GM23338 (cell line): ENCODE data around the gene NECAP2. TPM values are rescaled to one million over a fixed set of nuclear protein-coding genes. Genes with fewer than 3 reads are reported as not detected.

ENCODE experiments used
- ATAC-seq: fragments of 200-7000 bp; cut with Tn5 transposase; 3 replicates; pipeline ENCODE4 v1.9.1; 2020
- DNase-seq: peaks from one replicate; pipeline ENCODE4 v3.0.0-alpha.2; 2015; ENCODE audit warnings: low spot score
- H2AFZ ChIP-seq: fragments of 200-600 bp; sonication (generic); 2 replicates; pipeline ENCODE4 v1.8.0; 2016; ENCODE audit warnings: antibody characterized with exemption, mild to moderate bottlenecking, moderate library complexity
- H3F3A ChIP-seq: fragments of 200-600 bp; sonication (generic); replicated peaks from 2 replicates; pipeline ENCODE4 v1.8.0; 2017; ENCODE audit warnings: antibody characterized with exemption, mixed run types, low read depth
- H3K27ac ChIP-seq: fragments of 200-600 bp; sonication (generic); 2 replicates; pipeline ENCODE4 v1.6.1; 2016; ENCODE audit warnings: low read depth
- H3K27me3 ChIP-seq: fragments of 200-600 bp; sonication (generic); 2 replicates; pipeline ENCODE4 v1.8.0; 2016; ENCODE audit warnings: mild to moderate bottlenecking, mixed run types, moderate library complexity; ENCODE audit not compliant: insufficient read depth
- H3K36me3 ChIP-seq: fragments of 200-600 bp; sonication (generic); 2 replicates; pipeline ENCODE4 v1.8.0; 2016; ENCODE audit warnings: mild to moderate bottlenecking; ENCODE audit not compliant: insufficient read depth
- H3K4me1 ChIP-seq: fragments of 200-600 bp; sonication (generic); 2 replicates; pipeline ENCODE4 v1.8.0; 2016; ENCODE audit warnings: mild to moderate bottlenecking, moderate library complexity; ENCODE audit not compliant: insufficient read depth
- H3K4me2 ChIP-seq: fragments of 200-600 bp; sonication (generic); 2 replicates; pipeline ENCODE4 v1.7.1; 2017; ENCODE audit warnings: mixed run types
- H3K4me3 ChIP-seq: fragments of 200-600 bp; sonication (generic); 2 replicates; pipeline ENCODE4 v1.6.1; 2016; ENCODE audit warnings: mixed run types
- H3K79me2 ChIP-seq: fragments of 200-600 bp; sonication (generic); replicated peaks from 2 replicates; pipeline ENCODE4 v1.8.0; 2017; ENCODE audit warnings: mild to moderate bottlenecking; ENCODE audit not compliant: insufficient read depth
- H3K9me2 ChIP-seq: fragments of 200-600 bp; sonication (generic); 2 replicates; pipeline ENCODE4 v1.8.0; 2017; ENCODE audit not compliant: insufficient read depth
- H4K20me1 ChIP-seq: fragments of 200-600 bp; sonication (generic); replicated peaks from 2 replicates; pipeline ENCODE4 v1.8.0; 2017; ENCODE audit warnings: mild to moderate bottlenecking; ENCODE audit not compliant: insufficient read depth
- H3K27ac Mint-ChIP-seq: 2 replicates; pipeline ENCODE4 v1.8.0; 2020; ENCODE audit warnings: inconsistent platforms, mild to moderate bottlenecking, moderate library complexity, mixed read lengths
- H3K27me3 Mint-ChIP-seq: 3 replicates; pipeline ENCODE4 v1.8.0; 2022; ENCODE audit warnings: low read depth, mild to moderate bottlenecking, moderate library complexity, mixed read lengths, inconsistent platforms; ENCODE audit not compliant: insufficient read depth, poor library complexity
- H3K36me3 Mint-ChIP-seq: 3 replicates; pipeline ENCODE4 v1.8.0; 2021; ENCODE audit warnings: low read depth, mild to moderate bottlenecking, inconsistent platforms, moderate library complexity, mixed read lengths
- H3K4me1 Mint-ChIP-seq: 3 replicates; pipeline ENCODE4 v1.8.0; 2020; ENCODE audit warnings: mild to moderate bottlenecking, inconsistent platforms, mixed read lengths
- H3K4me3 Mint-ChIP-seq: 3 replicates; pipeline ENCODE4 v1.8.0; 2021; ENCODE audit warnings: moderate library complexity, mild to moderate bottlenecking, inconsistent platforms, mixed read lengths
- H3K9me3 Mint-ChIP-seq: 3 replicates; pipeline ENCODE4 v1.8.0; 2020; ENCODE audit warnings: moderate library complexity, mild to moderate bottlenecking, inconsistent platforms, mixed read lengths
- CREB1 ChIP-seq: fragments of 250-450 bp; sonication (Bioruptor Pico); IDR thresholded peaks from 2 replicates; pipeline ENCODE4 v1.5.0; 2020; ENCODE audit warnings: low read depth, mild to moderate bottlenecking, moderate library complexity
- CTCF ChIP-seq, 2 experiments: fragments of 200-600 bp in 1 of 2; sonication (generic) in 1 of 2; conservative IDR thresholded peaks; 2 replicates each; pipeline versions ENCODE4 v1.5.1 to v1.6.1; 2016 to 2017; ENCODE audit warnings: antibody characterized with exemption in 2 of 2, low read depth in 2 of 2, mild to moderate bottlenecking in 2 of 2, moderate library complexity in 1 of 2
- EZH2 ChIP-seq: fragments of 200-600 bp; sonication (generic); IDR thresholded peaks from one replicate; pipeline ENCODE4 v1.8.0; 2017; ENCODE audit warnings: antibody characterized with exemption, mild to moderate bottlenecking, low read depth; ENCODE audit not compliant: unreplicated experiment
- EZH2phosphoT487 ChIP-seq: fragments of 200-600 bp; sonication (generic); IDR thresholded peaks from one replicate; pipeline ENCODE4 v1.8.1; 2018; ENCODE audit warnings: antibody characterized with exemption; ENCODE audit not compliant: unreplicated experiment
- JUNB ChIP-seq: IDR thresholded peaks from one replicate; pipeline ENCODE4 v1.6.1; 2016; ENCODE audit warnings: antibody characterized with exemption; ENCODE audit not compliant: unreplicated experiment
- NANOG ChIP-seq: IDR thresholded peaks from 2 replicates; pipeline ENCODE4 v1.6.1; 2016; ENCODE audit warnings: antibody characterized with exemption, borderline replicate concordance
- POLR2AphosphoS5 ChIP-seq: IDR thresholded peaks from 2 replicates; pipeline ENCODE4 v1.6.1; 2016; ENCODE audit warnings: antibody characterized with exemption, low read depth
- STAT1 ChIP-seq: IDR thresholded peaks from one replicate; pipeline ENCODE4 v1.6.1; 2016; ENCODE audit warnings: antibody characterized with exemption; ENCODE audit not compliant: unreplicated experiment
- ZNF114 ChIP-seq: fragments of 250-450 bp; sonication (Bioruptor Pico); IDR thresholded peaks from 2 replicates; pipeline ENCODE4 v1.5.0; 2020; ENCODE audit warnings: mild to moderate bottlenecking, moderate library complexity
- ZNF331 ChIP-seq: fragments of 250-450 bp; sonication (Bioruptor Pico); IDR thresholded peaks from 2 replicates; pipeline ENCODE4 v1.5.0; 2020; ENCODE audit warnings: low read depth, mild to moderate bottlenecking, moderate library complexity
- polyA plus RNA-seq: library from polyadenylated mRNA; unstranded; fragments of >200 nt; fragmentation: Nextera tagmentation; extraction: Ambion mirVana; gene quantifications from 2 replicates; pipeline ENCODE4 v1.2.1, GENCODE V29; 2016
- total RNA-seq: library from RNA; depleted of rRNA; stranded (reverse); fragments of >200 nt; shearing (Covaris generic); gene quantifications from 2 replicates; pipeline ENCODE4 v1.2.3, GENCODE V29; 2014
- TF ChIP-seq, protein P1 (sequence below): IDR thresholded peaks from 2 replicates; pipeline ENCODE4 v1.6.1; 2016; ENCODE audit warnings: antibody characterized with exemption
- TF ChIP-seq, protein P2 (sequence below): fragments of 250-450 bp; sonication (Bioruptor Pico); IDR thresholded peaks from 2 replicates; pipeline ENCODE4 v1.5.0; 2020; ENCODE audit warnings: mild to moderate bottlenecking, moderate library complexity
- TF ChIP-seq, protein P3 (sequence below): IDR thresholded peaks from one replicate; pipeline ENCODE4 v1.6.1; 2018; ENCODE audit warnings: antibody characterized with exemption; ENCODE audit not compliant: unreplicated experiment

Gene NECAP2
- total and polyA plus RNA-seq, 2 experiments from 2014 or later = 20.2 to 28.9 TPM

- Mint-ChIP-seq H3K27me3 (peaks cover 14% of the 10 kb centered on the region), H3K36me3 (peaks cover 16% of the 10 kb centered on the region), H3K4me1 (0 out of 3 replicates have a peak, but pooled peaks cover 7% of the 10 kb centered on the region), H3K4me3 (peak overlapping the region; percentile 12; the same call in 1 of the 3 replicates), H3K27ac (no peak overlapping the region), H3K9me3 (no peaks in the 10 kb centered on the region)
- ATAC-seq (no peak), DNase-seq (no peak)
- TF ChIP-seq EZH2phosphoT487 = no peak
- TF ChIP-seq JUNB = no peak
- TF ChIP-seq, protein P1, sequence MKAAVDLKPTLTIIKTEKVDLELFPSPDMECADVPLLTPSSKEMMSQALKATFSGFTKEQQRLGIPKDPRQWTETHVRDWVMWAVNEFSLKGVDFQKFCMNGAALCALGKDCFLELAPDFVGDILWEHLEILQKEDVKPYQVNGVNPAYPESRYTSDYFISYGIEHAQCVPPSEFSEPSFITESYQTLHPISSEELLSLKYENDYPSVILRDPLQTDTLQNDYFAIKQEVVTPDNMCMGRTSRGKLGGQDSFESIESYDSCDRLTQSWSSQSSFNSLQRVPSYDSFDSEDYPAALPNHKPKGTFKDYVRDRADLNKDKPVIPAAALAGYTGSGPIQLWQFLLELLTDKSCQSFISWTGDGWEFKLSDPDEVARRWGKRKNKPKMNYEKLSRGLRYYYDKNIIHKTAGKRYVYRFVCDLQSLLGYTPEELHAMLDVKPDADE = no peak
- no peak for TF ChIP-seq POLR2AphosphoS5
- TF ChIP-seq, protein P2, sequence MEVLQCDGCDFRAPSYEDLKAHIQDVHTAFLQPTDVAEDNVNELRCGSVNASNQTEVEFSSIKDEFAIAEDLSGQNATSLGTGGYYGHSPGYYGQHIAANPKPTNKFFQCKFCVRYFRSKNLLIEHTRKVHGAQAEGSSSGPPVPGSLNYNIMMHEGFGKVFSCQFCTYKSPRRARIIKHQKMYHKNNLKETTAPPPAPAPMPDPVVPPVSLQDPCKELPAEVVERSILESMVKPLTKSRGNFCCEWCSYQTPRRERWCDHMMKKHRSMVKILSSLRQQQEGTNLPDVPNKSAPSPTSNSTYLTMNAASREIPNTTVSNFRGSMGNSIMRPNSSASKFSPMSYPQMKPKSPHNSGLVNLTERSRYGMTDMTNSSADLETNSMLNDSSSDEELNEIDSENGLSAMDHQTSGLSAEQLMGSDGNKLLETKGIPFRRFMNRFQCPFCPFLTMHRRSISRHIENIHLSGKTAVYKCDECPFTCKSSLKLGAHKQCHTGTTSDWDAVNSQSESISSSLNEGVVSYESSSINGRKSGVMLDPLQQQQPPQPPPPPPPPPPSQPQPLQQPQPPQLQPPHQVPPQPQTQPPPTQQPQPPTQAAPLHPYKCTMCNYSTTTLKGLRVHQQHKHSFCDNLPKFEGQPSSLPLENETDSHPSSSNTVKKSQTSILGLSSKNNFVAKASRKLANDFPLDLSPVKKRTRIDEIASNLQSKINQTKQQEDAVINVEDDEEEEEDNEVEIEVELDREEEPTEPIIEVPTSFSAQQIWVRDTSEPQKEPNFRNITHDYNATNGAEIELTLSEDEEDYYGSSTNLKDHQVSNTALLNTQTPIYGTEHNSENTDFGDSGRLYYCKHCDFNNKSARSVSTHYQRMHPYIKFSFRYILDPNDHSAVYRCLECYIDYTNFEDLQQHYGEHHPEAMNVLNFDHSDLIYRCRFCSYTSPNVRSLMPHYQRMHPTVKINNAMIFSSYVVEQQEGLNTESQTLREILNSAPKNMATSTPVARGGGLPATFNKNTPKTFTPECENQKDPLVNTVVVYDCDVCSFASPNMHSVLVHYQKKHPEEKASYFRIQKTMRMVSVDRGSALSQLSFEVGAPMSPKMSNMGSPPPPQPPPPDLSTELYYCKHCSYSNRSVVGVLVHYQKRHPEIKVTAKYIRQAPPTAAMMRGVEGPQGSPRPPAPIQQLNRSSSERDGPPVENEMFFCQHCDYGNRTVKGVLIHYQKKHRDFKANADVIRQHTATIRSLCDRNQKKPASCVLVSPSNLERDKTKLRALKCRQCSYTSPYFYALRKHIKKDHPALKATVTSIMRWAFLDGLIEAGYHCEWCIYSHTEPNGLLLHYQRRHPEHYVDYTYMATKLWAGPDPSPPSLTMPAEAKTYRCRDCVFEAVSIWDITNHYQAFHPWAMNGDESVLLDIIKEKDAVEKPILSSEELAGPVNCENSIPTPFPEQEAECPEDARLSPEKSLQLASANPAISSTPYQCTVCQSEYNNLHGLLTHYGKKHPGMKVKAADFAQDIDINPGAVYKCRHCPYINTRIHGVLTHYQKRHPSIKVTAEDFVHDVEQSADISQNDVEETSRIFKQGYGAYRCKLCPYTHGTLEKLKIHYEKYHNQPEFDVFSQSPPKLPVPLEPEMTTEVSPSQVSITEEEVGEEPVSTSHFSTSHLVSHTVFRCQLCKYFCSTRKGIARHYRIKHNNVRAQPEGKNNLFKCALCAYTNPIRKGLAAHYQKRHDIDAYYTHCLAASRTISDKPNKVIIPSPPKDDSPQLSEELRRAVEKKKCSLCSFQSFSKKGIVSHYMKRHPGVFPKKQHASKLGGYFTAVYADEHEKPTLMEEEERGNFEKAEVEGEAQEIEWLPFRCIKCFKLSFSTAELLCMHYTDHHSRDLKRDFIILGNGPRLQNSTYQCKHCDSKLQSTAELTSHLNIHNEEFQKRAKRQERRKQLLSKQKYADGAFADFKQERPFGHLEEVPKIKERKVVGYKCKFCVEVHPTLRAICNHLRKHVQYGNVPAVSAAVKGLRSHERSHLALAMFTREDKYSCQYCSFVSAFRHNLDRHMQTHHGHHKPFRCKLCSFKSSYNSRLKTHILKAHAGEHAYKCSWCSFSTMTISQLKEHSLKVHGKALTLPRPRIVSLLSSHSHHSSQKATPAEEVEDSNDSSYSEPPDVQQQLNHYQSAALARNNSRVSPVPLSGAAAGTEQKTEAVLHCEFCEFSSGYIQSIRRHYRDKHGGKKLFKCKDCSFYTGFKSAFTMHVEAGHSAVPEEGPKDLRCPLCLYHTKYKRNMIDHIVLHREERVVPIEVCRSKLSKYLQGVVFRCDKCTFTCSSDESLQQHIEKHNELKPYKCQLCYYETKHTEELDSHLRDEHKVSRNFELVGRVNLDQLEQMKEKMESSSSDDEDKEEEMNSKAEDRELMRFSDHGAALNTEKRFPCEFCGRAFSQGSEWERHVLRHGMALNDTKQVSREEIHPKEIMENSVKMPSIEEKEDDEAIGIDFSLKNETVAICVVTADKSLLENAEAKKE = no peak
- no peak for TF ChIP-seq ZNF114
- no peak for TF ChIP-seq NANOG
- no peak for TF ChIP-seq CREB1 (CRISPR knock-in tag)
- TF ChIP-seq, protein P3, sequence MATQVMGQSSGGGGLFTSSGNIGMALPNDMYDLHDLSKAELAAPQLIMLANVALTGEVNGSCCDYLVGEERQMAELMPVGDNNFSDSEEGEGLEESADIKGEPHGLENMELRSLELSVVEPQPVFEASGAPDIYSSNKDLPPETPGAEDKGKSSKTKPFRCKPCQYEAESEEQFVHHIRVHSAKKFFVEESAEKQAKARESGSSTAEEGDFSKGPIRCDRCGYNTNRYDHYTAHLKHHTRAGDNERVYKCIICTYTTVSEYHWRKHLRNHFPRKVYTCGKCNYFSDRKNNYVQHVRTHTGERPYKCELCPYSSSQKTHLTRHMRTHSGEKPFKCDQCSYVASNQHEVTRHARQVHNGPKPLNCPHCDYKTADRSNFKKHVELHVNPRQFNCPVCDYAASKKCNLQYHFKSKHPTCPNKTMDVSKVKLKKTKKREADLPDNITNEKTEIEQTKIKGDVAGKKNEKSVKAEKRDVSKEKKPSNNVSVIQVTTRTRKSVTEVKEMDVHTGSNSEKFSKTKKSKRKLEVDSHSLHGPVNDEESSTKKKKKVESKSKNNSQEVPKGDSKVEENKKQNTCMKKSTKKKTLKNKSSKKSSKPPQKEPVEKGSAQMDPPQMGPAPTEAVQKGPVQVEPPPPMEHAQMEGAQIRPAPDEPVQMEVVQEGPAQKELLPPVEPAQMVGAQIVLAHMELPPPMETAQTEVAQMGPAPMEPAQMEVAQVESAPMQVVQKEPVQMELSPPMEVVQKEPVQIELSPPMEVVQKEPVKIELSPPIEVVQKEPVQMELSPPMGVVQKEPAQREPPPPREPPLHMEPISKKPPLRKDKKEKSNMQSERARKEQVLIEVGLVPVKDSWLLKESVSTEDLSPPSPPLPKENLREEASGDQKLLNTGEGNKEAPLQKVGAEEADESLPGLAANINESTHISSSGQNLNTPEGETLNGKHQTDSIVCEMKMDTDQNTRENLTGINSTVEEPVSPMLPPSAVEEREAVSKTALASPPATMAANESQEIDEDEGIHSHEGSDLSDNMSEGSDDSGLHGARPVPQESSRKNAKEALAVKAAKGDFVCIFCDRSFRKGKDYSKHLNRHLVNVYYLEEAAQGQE = no peak
- no peak for TF ChIP-seq CTCF (conservative IDR thresholded peaks at IDR 0.05; ENCODE audit: low read depth in 2 of 2)
- no peak for TF ChIP-seq STAT1
- TF ChIP-seq EZH2 = no peak
- TF ChIP-seq ZNF331 (CRISPR knock-in tag) = no peak
- Histone ChIP-seq H4K20me1 (peaks cover 39% of the 10 kb centered on the region; the same call in 1 of the 2 replicates), H3K36me3 (no peaks in the 10 kb centered on the region), H3K27me3 (peaks cover 10% of the 10 kb centered on the region; the same call in 1 of the 2 replicates), H3K9me2 (no peaks in the 10 kb centered on the region), H3K4me3 (no peak overlapping the region), H3K4me2 (no peak overlapping the region), H2AFZ (no peak overlapping the region), H3K27ac (no peak overlapping the region), H3K4me1 (no peaks in the 10 kb centered on the region; the same call in 1 of the 2 replicates), H3F3A (peaks cover 8% of the 10 kb centered on the region), H3K79me2 (peaks cover 16% of the 10 kb centered on the region)
Observed at GRCh38 chr1:16442941-16443340, 2.4 kb downstream of the NECAP2 start.
